CD4-positive, alpha-beta T cell treated with Interleukin-4 for 4 hours (primary cell): ENCODE results near the gene SEC14L5.
"Not testable (repeated sequence)": the region's sequence is repeated elsewhere in the genome, so short reads cannot be mapped to it uniquely, and the experiment has no call there.

Experiments
- DNase-seq: peaks from one replicate; pipeline ENCODE4 v3.0.0-alpha.2; 2020

The SEC14L5 gene

GRCh38 chr16:4957720-4958509 is at the start of gene SEC14L5:
TSS of gene SEC14L5 (plus strand) at chr16:4958330. CDS start at chr16:4959324, 994 bp downstream.
- DNase-seq, result peak; percentile 85

DNA sequence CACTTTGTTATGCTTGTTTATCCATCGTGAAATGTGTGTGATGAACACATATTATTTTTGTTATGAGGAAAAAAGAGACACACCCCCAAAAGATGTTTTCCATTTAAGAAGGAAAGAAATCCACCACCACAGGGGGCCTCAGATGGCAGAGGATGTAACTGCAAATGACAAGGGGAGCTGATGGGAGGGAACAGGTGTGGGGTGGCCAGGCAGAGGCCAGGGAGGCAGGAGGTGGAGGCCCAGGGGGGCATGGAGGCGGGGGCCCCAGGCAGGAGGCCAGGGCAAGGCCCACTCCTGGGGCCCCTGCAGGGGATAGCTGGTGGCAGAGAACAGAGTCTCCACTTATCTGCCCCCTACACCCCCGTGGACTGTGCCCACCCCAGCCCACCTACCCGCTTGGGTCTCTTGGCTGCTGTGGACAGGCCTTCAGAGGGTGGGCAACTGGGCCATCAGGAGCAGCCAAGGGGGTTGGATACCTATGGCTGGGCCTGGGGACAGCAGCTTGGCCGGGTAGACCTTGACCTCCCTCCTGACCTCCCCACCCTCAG is 49.2 kb upstream of the SEC14L5 start:
- no peak for DNase-seq

GRCh38 chr16:4909825-4910224 is 48.3 kb upstream of the SEC14L5 start:
- DNase-seq, result no peak

GRCh38 chr16:4910828-4911227 is 47.3 kb upstream of the SEC14L5 start:
- no peak for DNase-seq

GRCh38 chr16:4911970-4912386 is 46.2 kb upstream of the SEC14L5 start:
- DNase-seq, result no peak

DNA sequence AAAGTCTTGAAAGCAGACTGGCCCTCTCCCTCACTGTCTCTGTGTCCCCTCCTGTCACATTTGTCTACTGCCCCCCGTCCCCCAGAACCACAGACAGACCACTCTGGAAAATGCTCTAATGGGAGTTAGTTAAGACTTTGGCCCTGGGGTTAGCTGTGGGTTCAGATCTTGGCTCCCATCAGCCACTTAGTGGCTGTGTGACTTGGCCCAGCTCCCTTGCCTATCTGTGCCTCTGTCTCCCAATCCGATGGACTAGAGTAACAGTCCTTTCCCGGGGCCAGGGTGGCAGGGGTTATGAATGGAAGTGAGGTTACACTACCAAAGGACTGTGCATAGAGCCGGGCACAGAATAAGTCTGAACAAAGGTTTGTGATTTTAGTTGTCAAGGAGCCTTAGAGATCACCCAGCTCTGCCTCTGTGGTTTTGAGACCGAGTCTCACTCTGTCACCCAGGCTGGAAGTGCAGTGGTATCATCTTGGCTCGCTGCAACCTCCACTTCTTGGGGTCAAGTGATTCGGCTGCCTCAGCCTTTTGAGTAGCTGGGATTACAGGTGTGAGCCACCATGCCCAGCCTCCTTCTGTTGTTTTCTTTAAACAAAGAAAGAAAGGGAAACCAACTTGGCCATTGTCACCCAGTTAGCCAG is 44.9 kb upstream of the SEC14L5 start:
- DNase-seq, result no peak

DNA sequence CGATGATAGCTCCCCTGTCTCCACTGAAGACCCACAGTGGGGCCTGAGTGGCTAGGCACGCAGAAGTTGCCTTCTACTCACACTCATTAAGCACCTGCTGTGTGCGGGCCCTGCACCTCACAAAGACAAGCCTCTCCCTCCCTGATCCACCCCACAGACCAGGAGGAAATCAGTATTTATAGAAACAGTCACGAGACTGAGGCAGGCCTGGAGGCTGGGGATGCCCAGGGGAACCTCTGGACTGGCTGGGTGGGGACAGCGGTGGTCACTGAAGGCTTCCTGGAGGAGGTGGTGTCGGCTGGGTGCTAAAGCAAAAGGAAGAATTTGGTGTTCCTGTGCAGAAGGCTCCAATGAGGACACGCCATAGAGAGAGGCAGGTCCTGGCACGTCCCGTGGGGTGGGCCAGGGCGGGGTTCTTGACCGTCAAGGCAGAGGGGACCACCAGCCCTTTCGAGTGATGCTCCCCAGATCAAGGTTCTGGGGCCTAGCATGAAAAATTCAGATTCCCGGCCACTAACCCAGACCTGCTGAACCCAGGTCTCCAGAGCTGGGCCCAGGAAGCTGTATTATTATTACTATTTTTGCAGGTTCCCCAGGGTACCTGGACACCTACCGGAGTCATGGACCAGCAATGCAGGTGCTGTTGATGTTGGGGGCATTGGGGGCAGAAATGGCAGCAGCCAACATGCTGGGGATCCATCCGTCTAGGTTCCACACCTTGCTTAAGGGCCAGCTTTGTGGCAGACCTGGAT is 44.2 kb upstream of the SEC14L5 start:
- no peak for DNase-seq

GRCh38 chr16:4914528-4915225 is 43.5 kb upstream of the SEC14L5 start:
- no peak for DNase-seq

GRCh38 chr16:4915226-4915761 is 42.8 kb upstream of the SEC14L5 start:
- no peak for DNase-seq

- DNase-seq, result no peak
Observed at GRCh38 chr16:4917117-4917516, 41.0 kb upstream of the SEC14L5 start.

DNA sequence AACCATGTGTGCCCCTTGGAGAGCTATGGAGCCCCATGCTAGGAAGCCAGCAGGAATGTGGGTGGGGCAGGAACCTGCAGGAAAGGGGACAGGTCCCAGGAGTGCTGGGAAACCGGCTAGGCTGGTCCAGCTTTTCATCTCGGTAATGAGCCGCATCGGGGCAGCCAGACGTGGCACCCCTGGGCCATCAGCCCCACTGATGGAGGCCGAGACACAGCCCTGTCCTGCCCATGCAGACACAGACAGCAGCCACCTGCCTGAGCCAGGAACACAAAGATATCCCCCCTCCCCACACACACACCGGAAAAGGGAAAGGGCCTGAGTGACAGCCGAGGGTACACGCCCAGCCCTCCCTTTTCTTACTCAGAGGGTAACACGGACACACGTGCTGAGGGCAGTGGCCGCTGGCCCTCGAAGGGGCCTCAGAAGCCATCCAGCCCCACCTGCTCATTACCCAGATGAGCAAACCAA is 39.3 kb upstream of the SEC14L5 start:
- no peak for DNase-seq

DNA sequence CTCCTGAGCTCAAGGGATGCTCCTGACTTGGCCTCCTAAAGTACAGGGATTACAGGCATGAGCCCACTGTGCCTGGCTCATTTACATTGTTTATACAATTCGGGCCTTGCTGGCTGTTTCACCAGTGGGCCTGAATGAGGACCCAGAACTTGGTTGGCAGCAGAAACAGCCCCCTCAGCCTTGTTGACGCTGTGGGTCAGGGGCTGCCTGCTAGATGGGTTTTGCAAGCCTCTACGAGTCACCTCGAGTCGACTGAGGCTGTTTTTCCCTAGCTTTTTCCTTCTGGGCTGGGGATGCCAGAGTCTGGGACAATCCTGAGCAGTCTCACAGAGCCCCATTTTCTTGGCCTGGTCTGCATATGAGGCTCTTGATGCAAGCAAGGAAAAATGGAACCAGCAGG is 37.3 kb upstream of the SEC14L5 start:
- DNase-seq, result no peak

DNA sequence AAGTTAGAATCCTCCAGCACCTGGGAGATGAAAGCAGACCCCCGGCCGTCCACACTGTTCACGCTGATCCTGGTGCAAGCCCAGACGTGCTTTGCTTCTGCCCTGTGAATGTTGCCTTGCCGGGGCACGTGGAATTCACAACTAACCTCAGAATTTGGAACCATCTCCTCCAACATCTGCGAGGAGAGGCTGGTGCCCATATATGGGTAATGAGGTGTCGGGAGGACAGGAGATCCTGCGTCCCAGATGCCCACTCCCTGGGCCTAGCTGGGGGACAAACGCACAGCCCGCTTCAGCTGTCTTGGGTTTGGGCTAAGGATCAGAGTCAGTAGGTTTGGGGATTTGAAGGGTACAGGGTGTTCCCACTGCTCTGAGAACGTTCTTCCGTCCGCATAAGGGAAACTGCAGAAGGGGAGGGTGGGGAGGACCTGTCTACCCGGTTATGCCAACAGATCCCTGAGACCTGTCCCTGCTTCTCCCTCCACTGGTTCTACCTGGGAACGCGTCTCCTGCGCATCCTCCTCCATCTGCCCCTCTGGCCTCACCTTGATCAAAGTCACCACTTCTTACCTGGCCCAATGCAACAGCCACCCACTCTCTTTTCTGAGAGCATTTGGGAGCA is 35.3 kb upstream of the SEC14L5 start:
- no peak for DNase-seq

- no peak for DNase-seq
Observed at GRCh38 chr16:4923853-4924252, 34.3 kb upstream of the SEC14L5 start.

DNA sequence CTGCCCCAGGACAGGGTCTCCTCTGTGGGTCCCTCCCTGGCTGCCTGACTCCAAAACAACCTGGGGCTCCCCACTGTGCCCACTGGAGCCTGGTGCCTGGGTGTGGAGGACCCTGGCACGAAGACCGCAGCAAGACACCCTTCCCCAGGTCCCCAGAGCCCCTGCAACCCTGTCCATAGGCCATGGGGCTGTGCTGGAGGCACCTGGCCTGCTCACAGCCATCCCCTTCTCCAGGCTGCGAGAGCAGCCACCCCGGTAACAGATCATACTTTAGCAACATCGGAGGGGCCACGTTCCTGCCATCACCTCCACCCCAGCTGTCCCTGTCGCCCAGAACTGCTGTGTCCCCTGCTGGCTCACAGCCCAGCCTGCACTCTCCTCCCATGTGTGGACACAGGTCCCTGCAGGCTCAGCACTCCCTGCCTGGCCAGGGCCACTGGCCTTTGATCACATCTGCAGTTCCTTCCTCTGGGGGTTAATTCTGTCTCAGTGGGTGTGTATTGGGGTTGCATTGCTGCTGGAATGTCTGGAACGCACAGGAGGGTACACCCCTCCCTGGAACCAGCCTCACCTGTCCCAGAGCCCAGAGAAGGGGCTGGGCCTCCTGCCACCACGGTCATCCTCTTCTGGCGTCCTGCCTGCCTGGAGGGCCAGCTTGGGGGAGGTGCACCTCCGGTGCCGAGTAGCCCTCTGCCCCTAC is 33.4 kb upstream of the SEC14L5 start:
- DNase-seq, result no peak

DNA sequence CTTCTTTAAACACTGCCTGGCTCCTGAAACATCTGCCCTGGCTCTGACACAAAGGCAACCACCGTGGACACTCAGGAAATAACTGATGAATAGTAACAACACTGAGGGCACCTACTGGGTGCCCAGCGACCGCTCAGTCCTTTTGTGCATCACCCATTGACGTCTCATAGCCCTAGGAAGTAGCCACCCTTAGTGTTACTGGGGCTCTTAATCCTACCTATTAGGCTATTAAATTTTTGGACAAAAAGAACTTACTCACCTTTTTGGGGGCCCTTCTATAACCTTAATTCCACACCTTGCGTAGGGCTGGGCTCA is 32.9 kb upstream of the SEC14L5 start:
- DNase-seq, result no peak

GRCh38 chr16:4925791-4926190 is 32.3 kb upstream of the SEC14L5 start:
- DNase-seq, result no peak

DNA sequence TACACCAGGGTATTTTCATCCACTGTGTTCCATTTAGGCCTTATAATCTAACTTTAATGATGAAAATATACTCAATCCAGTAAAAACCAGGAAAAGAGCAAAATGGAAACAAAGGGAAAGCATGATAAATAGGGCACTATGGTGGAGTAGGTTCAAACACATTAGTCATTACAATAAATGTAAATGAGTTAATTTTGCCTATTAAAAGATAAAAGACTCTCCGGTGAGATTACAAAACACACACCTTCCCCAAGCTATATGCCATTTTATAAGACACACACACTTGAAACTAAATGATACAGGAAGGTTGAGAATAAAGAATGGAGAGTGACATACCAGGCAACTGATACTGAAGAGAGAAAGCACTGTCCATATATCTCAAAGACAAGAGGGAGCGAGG is 31.2 kb upstream of the SEC14L5 start:
- DNase-seq, result no peak

- no peak for DNase-seq
Observed at GRCh38 chr16:4927661-4928060, 30.5 kb upstream of the SEC14L5 start.

DNA sequence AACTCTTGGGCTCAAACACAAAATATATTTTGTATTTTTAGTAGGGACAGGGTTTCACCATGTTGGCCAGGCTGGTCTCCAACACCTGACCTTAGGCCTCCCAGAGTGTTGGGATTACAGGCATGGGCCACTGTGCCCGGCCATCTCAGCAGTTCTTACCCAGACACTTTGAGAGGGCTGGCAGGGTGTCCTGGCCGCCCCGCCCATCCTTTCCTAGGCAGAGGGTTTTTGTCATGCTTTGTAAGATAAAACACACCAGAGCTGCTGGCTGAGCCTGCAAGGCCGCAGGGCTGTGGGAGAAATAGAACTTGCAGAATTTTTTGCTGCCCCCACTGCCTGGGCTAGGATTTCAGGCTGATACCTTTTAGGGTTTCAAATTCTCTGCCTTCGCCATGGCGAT is 29.9 kb upstream of the SEC14L5 start:
- DNase-seq, result no peak

- DNase-seq, result not testable (repeated sequence)
Observed at GRCh38 chr16:4929619-4930018, 28.5 kb upstream of the SEC14L5 start.

DNA sequence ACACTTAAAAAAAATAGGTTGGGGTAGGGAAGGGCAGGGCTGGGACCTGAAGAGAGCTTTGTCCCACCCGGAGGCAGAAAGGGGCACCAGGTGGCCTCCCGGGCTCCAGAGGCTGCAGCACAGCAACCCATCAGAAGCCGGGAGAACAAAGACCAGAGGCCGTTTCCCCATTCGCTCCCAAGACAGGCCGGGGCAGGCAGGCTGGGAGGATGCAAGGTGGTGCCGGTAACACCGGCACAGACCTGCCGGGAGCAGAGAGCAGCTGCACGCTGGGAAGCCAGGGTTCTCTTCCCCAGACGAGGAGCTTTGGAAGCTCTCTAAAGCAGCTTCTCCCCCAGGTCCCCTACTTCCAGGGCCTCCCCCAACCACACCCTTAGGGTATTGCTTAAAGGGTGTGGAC is 26.7 kb upstream of the SEC14L5 start:
- DNase-seq, result no peak
